Epithelial cell of esophagus (primary cell): ENCODE measurements around the gene USH1C.
A peak's percentile ranks its signal among the peaks of the same experiment; 100 is the strongest.

Source experiments
- DNase-seq: peaks from one replicate; pipeline ENCODE4 v3.0.0; 2010; ENCODE audit warnings: low read depth
- H3K4me3 ChIP-seq: 2 replicates; pipeline ENCODE4 v1.5.1; 2011; ENCODE audit warnings: mild to moderate bottlenecking, low read length, control low read depth
- CTCF ChIP-seq: IDR thresholded peaks from 2 replicates; pipeline ENCODE4 v1.5.1; 2011; ENCODE audit warnings: low read depth, mild to moderate bottlenecking, low read length, control low read depth, inconsistent platforms; ENCODE audit not compliant: insufficient read depth; ENCODE audit errors: missing control alignments

Gene USH1C

GRCh38 chr11:17508791-17509190, 35.4 kb downstream of the USH1C start:
- no peak overlapping the region for H3K4me3 ChIP-seq
- no peak for TF ChIP-seq CTCF
- no peak for DNase-seq

GRCh38 chr11:17508306-17508705, 35.9 kb downstream of the USH1C start:
- DNase-seq, result no peak
- no peak overlapping the region for H3K4me3 ChIP-seq
- TF ChIP-seq CTCF, result no peak

GRCh38 chr11:17507773-17508172, 36.4 kb downstream of the USH1C start:
- no peak for DNase-seq
- no peak overlapping the region for H3K4me3 ChIP-seq
- TF ChIP-seq CTCF, result no peak

GRCh38 chr11:17506942-17507341, 37.3 kb downstream of the USH1C start:
- no peak for TF ChIP-seq CTCF
- no peak for DNase-seq

GRCh38 chr11:17506314-17506713, 37.9 kb downstream of the USH1C start:
- H3K4me3 ChIP-seq, result no peak overlapping the region
- no peak for TF ChIP-seq CTCF
- DNase-seq, result no peak

More at GRCh38 chr11:17506942-17507341, 37.3 kb downstream of the USH1C start:
- no peak overlapping the region for H3K4me3 ChIP-seq

GRCh38 chr11:17505146-17505545, 39.1 kb downstream of the USH1C start:
- no peak for TF ChIP-seq CTCF
- no peak for DNase-seq
- no peak overlapping the region for H3K4me3 ChIP-seq

- DNase-seq, result peak; percentile 71
- TF ChIP-seq CTCF, result peak; percentile 92
- no peak overlapping the region for H3K4me3 ChIP-seq
These were observed 39.7 kb downstream of the USH1C start for GRCh38 chr11:17504330-17505107.
